IPS DF 6.9 (cell line): ENCODE measurements around the gene AKR1A1.
"Not testable (repeated sequence)": the region's sequence is repeated elsewhere in the genome, so short reads cannot be mapped to it uniquely, and the experiment has no call there.

Source experiments
- DNase-seq: peaks from one replicate; pipeline ENCODE4 v3.0.0-alpha.2; 2013; ENCODE audit warnings: low read depth, low spot score
- H3K27ac ChIP-seq: one replicate; pipeline ENCODE4 v1.5.1; 2013; ENCODE audit warnings: low read length, control low read depth
- H3K27me3 ChIP-seq: 2 replicates; pipeline ENCODE4 v1.6.1; 2013; ENCODE audit warnings: mild to moderate bottlenecking, low read length; ENCODE audit not compliant: control insufficient read depth, insufficient read depth
- H3K36me3 ChIP-seq: 2 replicates; pipeline ENCODE4 v1.6.1; 2013; ENCODE audit warnings: low read length; ENCODE audit not compliant: control insufficient read depth, insufficient read depth
- H3K4me1 ChIP-seq: 2 replicates; pipeline ENCODE4 v1.6.1; 2013; ENCODE audit warnings: low read length; ENCODE audit not compliant: control insufficient read depth, insufficient read depth
- H3K4me3 ChIP-seq: 2 replicates; pipeline ENCODE4 v1.5.1; 2013; ENCODE audit warnings: mild to moderate bottlenecking, low read length
- H3K9me3 ChIP-seq: 2 replicates; pipeline ENCODE4 v1.6.1; 2013; ENCODE audit warnings: low read length, inconsistent platforms; ENCODE audit not compliant: control insufficient read depth, insufficient read depth
- WGBS: extraction: QIAGEN DNeasy Blood & Tissue Kit; methylation state at CpG from one replicate; pipeline ENCODE4 v1.1.7; 2013; ENCODE audit warnings: mixed read lengths, missing lambda C conversion rate; ENCODE audit not compliant: insufficient read length, insufficient coverage; 5-methylcytosine and 5-hydroxymethylcytosine counted together

The AKR1A1 gene

GRCh38 chr1:45589861-45590260, 39.2 kb downstream of the AKR1A1 start:
- no CpG with 5 or more reads among the region's 1 CpG for WGBS
- no peak for DNase-seq
- peaks cover 4% of the 10 kb centered on the region; the same call in 1 of the 2 replicates for H3K4me1 ChIP-seq
- no peak overlapping the region for H3K27ac ChIP-seq
- H3K36me3 ChIP-seq, result peaks cover 11% of the 10 kb centered on the region
- H3K9me3 ChIP-seq, result no peaks in the 10 kb centered on the region
- no peak overlapping the region for H3K4me3 ChIP-seq
- no peaks in the 10 kb centered on the region for H3K27me3 ChIP-seq

GRCh38 chr1:45594412-45594811, 43.8 kb downstream of the AKR1A1 start:
- peaks cover 18% of the 10 kb centered on the region for H3K36me3 ChIP-seq
- no peak overlapping the region for H3K4me3 ChIP-seq
- no peak for DNase-seq
- H3K27me3 ChIP-seq, result no peaks in the 10 kb centered on the region
- H3K27ac ChIP-seq, result no peak overlapping the region
- H3K9me3 ChIP-seq, result no peaks in the 10 kb centered on the region
- WGBS, result no CpG with 5 or more reads among the region's 4 CpGs
- no peaks in the 10 kb centered on the region for H3K4me1 ChIP-seq

GRCh38 chr1:45596765-45597164, 46.1 kb downstream of the AKR1A1 start:
- H3K4me3 ChIP-seq, DNase-seq, H3K27me3 ChIP-seq, H3K27ac ChIP-seq, H3K4me1 ChIP-seq, H3K9me3 ChIP-seq: not testable (repeated sequence)
- H3K36me3 ChIP-seq, result peaks cover 14% of the 10 kb centered on the region
- no CpG with 5 or more reads among the region's 8 CpGs for WGBS

- no peak for DNase-seq
- Histone ChIP-seq H3K27me3 (no peaks in the 10 kb centered on the region), H3K36me3 (peaks cover 16% of the 10 kb centered on the region; the same call in 1 of the 2 replicates), H3K4me3 (no peak overlapping the region), H3K27ac (no peak overlapping the region), H3K4me1 (no peaks in the 10 kb centered on the region), H3K9me3 (no peaks in the 10 kb centered on the region)
- no CpG with 5 or more reads among the region's 2 CpGs for WGBS
Observed at GRCh38 chr1:45604239-45604638, 53.6 kb downstream of the AKR1A1 start.

GRCh38 chr1:45607404-45608074, 56.9 kb downstream of the AKR1A1 start:
- WGBS, result no CpG with 5 or more reads among the region's 6 CpGs
- DNase-seq, result no peak
- Histone ChIP-seq H3K4me1 (no peaks in the 10 kb centered on the region), H3K9me3 (no peaks in the 10 kb centered on the region), H3K27ac (no peak overlapping the region), H3K27me3 (no peaks in the 10 kb centered on the region), H3K36me3 (peaks cover 20% of the 10 kb centered on the region), H3K4me3 (no peak overlapping the region)

GRCh38 chr1:45608175-45609156, 57.8 kb downstream of the AKR1A1 start:
- DNase-seq, result no peak
- WGBS, result no CpG with 5 or more reads among the region's 5 CpGs

GRCh38 chr1:45610589-45611226, 60.1 kb downstream of the AKR1A1 start:
- H3K9me3 ChIP-seq, result no peaks in the 10 kb centered on the region
- H3K4me1 ChIP-seq, result no peaks in the 10 kb centered on the region
- peaks cover 39% of the 10 kb centered on the region for H3K36me3 ChIP-seq
- no peaks in the 10 kb centered on the region for H3K27me3 ChIP-seq
- no CpG with 5 or more reads among the region's 10 CpGs for WGBS
- H3K4me3 ChIP-seq, result no peak overlapping the region
- no peak overlapping the region for H3K27ac ChIP-seq
- no peak for DNase-seq

More at GRCh38 chr1:45608175-45609156, 57.8 kb downstream of the AKR1A1 start:
- Histone ChIP-seq H3K9me3 (no peaks in the 10 kb centered on the region), H3K4me3 (no peak overlapping the region), H3K27me3 (no peaks in the 10 kb centered on the region), H3K27ac (no peak overlapping the region), H3K36me3 (peaks cover 25% of the 10 kb centered on the region), H3K4me1 (no peaks in the 10 kb centered on the region)

- H3K9me3 ChIP-seq, result no peaks in the 10 kb centered on the region
- no peaks in the 10 kb centered on the region for H3K4me1 ChIP-seq
- WGBS, result no CpG with 5 or more reads among the region's 8 CpGs
- no peak for DNase-seq
- no peak overlapping the region for H3K4me3 ChIP-seq
- no peak overlapping the region for H3K27ac ChIP-seq
- peaks cover 48% of the 10 kb centered on the region for H3K36me3 ChIP-seq
- no peaks in the 10 kb centered on the region for H3K27me3 ChIP-seq
Observed at GRCh38 chr1:45612941-45613579, 62.4 kb downstream of the AKR1A1 start.

- H3K36me3 ChIP-seq, result peaks cover 42% of the 10 kb centered on the region
- H3K27me3 ChIP-seq, result no peaks in the 10 kb centered on the region
- no peak for DNase-seq
- no CpG with 5 or more reads among the region's 1 CpG for WGBS
- no peaks in the 10 kb centered on the region for H3K4me1 ChIP-seq
- no peaks in the 10 kb centered on the region for H3K9me3 ChIP-seq
- H3K27ac ChIP-seq, result no peak overlapping the region
- H3K4me3 ChIP-seq, result no peak overlapping the region
Observed at GRCh38 chr1:45615885-45616284, 65.3 kb downstream of the AKR1A1 start.

- H3K27me3 ChIP-seq, result no peaks in the 10 kb centered on the region
- H3K27ac ChIP-seq, result no peak overlapping the region
- no peak overlapping the region for H3K4me3 ChIP-seq
- WGBS, result no CpG with 5 or more reads among the region's 4 CpGs
- H3K9me3 ChIP-seq, result no peaks in the 10 kb centered on the region
- no peaks in the 10 kb centered on the region for H3K4me1 ChIP-seq
- H3K36me3 ChIP-seq, result peaks cover 41% of the 10 kb centered on the region
- no peak for DNase-seq
Observed at GRCh38 chr1:45617618-45618017, 67.0 kb downstream of the AKR1A1 start.
